Head of caudate nucleus (tissue), 42 donors: ENCODE data around the gene TGIF2.
A peak's percentile ranks its signal among the peaks of the same experiment; 100 is the strongest.
"Not testable (repeated sequence)": the region's sequence is repeated elsewhere in the genome, so short reads cannot be mapped to it uniquely, and the experiment has no call there.

Source experiments
- DNase-seq, 42 donors: peaks; one replicate each; pipeline versions ENCODE4 v3.0.0 to v3.0.0-alpha.2; 2020 to 2021; ENCODE audit warnings: mixed read lengths in 7 of 42
- intact Hi-C: fragments of 100-400 bp; cut with DNase I; formaldehyde crosslinking; loops from one replicate; pipeline ENCODE4 v1.15.0; 2022

TGIF2 gene

DNA sequence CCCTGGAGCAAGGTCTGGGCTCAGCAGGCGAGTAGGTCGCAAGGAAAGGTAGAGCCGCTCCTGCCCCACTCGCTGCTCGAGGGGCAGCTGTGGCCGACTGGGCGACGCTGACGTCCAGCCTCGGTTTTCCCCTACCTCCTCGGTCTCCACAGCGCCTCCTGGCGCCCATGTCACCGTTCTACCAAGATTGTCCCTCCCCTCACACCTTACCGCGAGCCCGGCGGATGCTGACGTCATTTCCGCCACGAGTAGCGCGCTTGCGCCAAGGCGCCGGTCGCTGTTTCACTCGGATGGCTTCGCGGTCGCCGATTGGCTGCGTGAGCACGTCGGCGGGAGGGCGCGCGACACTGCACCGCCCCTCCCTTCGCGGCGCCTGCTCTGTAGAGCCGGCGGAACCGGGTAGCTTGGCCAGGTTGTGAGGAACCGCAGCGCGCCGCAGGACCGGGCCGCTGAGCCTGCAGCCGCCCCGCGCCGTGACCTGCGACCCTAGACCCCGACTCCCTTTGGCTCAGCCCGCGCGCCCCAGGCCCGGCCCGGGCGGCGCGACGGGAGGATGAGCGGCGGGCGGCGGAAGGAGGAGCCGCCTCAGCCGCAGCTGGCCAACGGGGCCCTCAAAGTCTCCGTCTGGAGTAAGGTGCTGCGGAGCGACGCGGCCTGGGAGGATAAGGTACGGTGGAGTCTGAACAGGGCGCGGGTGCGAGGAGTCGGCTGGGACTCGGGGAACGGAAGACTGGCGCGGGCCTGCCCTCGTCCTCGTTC lies 32.2 kb downstream of the TGIF2 start, which contains the start of gene RAB5IF:
RAB5IF (plus strand) TSS at position 381 of the 759 bp plus-strand sequence; CDS start at position 554, 173 bp downstream.
- DNase-seq, result peak; percentile 91 to 100 (median 97)
- intact Hi-C loops, result loop anchor here (10.0 kb wide), 3 partner anchors 139 to 279 kb away; partner anchors contain the start of gene NDRG3

- intact Hi-C loops, result loop anchor here (10.0 kb wide), 3 partner anchors 138 to 278 kb away; partner anchors contain the start of gene NDRG3
- DNase-seq, result peak in 9 of 42 donors; percentile 5 to 43 (median 30)
Observed at GRCh38 chr20:36606158-36607066, 33.0 kb downstream of the TGIF2 start.

GRCh38 chr20:36607586-36608387 lies 34.4 kb downstream of the TGIF2 start:
- DNase-seq, result no peak
- intact Hi-C loops, result loop anchor here (10.0 kb wide), 3 partner anchors 137 to 277 kb away; partner anchors contain the start of gene NDRG3

DNA sequence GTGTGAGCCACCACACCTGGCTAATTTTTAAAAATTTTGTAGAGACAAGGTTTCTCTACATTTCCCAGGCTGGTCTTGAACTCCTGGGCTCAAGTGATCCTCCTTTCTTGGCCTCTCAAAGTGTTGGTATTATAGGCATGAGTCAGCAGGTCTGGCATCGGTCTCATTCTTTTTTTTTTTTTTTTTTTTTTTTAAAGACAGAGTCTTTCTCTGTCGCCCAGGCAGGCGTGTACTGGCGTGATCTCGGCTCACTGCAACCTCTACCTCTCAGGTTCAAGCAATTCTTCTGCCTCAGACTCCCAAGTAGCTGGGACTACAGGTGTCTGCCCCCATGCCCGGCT lies 35.0 kb downstream of the TGIF2 start:
- intact Hi-C loops, result loop anchor here (10.0 kb wide), 3 partner anchors 136 to 276 kb away; partner anchors contain the start of gene NDRG3
- not testable (repeated sequence) for DNase-seq

DNA sequence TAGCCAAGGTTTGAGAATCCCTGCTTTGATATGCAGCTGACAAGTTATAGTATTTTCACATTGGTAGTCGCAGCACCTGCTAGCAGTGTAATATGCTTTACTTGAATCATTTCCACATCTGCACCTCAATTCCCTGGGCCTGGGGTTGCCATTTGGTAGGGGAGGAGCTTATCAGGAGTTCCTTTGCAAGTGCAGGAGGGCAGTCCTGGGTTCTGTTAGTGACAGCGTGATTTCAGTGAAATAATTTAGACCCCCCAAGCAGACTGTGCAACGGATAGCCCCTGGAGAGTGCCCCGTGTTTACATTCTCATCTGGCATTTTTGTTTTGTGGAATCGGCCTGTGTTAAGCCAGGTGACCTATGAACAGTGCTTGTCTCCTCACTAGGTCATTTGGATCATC lies 38.2 kb downstream of the TGIF2 start:
- intact Hi-C loops, result no loop called here
- DNase-seq, result no peak

DNA sequence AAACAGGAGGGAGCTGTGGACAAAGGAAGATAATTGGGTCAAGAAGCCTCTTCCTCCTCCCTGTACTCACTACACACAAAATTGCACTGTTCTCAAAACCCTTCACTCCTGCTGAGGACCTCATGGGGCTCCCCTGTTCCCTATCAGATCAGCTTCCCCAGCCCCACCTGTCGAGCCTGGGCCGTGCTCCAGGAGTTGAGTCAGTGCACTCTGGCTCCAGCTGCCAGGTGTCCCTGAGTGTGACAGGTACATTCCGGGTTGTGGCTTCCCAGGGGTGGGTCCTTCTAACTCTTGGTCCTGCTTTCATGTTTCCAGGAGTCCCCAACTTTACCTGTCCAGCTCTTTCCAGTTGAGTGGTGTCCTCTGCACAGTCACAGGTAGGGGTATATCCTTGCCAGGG lies 40.6 kb downstream of the TGIF2 start:
- intact Hi-C loops, result no loop called here
- no peak for DNase-seq

GRCh38 chr20:36614781-36615557 lies 41.6 kb downstream of the TGIF2 start:
- no peak for DNase-seq
- intact Hi-C loops, result loop anchor here (5.0 kb wide), 1 partner anchor 337 kb away; the partner anchor contains the start of gene SAMHD1

DNA sequence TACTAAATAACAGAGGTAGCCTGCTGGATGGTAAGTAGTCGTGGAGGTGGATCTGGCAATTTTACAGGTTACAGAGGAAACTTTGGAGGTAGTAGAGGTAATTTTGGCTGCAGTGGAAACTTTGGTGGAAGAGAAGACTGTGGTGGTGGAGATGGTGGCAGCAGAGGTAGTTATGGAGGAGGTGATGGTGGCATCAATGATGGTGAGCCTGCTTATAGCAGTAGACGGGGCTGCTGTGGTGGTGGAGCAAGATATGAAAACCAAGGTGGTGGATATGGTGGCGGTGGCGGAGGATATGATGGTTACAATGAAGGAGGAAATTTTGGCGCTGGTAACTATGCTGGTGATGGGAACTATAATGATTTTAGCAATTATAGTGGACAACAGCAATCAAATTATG lies 47.5 kb downstream of the TGIF2 start:
- intact Hi-C loops, result no loop called here
- DNase-seq, result no peak

DNA sequence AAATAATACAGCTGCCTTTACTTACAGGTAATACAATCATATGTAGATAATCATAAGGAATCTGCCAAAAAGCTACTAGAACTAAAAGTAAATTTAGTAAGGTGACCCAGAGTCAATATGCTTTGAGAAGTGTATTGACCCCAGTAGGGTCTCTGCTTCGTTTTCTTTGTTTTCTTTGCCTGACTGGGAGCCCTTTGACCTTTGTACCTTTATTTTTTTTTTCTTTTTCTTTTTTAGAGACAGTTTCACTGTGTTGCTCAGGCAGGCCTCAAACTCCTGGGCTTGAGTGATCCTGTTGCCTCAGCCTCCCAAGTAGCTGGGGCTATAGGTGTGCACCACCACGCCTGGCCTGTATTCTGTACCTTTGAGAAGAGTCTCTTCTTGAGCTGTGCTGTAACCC lies 50.0 kb downstream of the TGIF2 start:
- intact Hi-C loops, result no loop called here
- no peak for DNase-seq

- no peak for DNase-seq
- intact Hi-C loops, result no loop called here
Observed at GRCh38 chr20:36624068-36624943, 50.9 kb downstream of the TGIF2 start.

- intact Hi-C loops, result no loop called here
- DNase-seq, result no peak
Observed at GRCh38 chr20:36624944-36625324, 51.5 kb downstream of the TGIF2 start.

DNA sequence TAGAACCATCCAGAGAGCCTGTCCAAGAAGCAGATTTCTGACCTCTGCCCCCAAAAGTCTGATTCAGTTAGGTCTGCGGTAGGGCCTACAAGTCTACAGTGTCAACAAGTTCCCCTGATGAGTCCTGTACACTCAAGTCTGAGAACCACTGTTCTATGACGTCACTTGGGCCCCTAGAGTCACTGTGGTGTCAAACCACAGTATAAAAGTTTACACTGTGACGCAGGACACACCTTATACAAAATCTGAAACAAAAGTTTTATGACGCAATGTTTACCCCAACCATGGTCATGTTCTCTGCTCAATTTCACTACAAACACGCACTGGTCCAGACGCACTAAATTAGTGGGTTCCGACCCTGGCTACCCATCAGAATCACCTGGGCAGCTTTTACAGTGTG lies 54.7 kb downstream of the TGIF2 start:
- DNase-seq, result no peak
- intact Hi-C loops, result no loop called here

DNA sequence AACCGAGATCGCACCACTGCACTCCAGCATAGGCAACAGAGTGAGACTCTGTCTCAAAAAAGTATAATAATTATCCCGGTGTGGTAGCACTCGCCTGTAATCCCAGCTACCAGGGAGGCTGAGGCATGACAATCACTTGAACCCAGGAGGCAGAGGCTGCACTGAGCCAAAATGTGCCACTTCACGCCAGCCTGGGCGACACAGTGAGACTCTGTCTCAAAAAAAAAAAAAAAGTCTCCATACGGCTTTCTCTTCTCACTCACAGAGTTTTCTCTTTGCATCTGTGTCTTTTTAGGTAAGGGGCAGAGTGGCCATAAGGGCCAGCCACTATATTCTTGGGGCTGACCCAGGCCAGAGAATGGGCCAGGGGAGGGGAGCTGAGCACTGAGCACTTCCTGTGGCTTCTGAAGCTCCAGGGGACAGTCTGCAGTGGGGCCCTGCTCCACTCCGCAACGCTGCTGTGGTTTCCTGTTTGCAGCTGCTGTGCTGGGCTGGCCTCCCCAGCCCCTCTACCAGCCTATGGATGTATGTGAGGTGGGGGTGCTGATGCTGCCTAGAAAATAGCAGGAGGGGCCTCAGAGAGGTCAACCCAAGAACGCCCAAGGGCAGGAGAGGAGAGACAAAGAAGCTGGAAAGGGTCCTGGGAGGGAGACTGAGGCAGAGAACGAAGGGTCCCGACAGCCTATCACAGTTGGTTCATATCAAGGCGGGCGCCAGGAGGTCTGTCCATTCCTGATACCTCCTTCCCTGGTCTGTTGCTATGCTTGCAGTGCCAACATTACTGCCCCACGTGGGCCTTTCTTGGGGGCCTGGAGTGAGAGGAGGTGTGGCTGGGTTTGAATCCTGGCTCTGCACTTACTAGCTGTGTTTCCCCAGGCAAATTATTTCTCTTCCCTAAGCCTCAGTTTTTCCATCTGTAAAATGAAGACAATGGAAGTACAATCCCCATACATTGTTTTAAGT lies 56.6 kb downstream of the TGIF2 start:
- no peak for DNase-seq

GRCh38 chr20:36631646-36632045 lies 58.2 kb downstream of the TGIF2 start:
- no peak for DNase-seq
- intact Hi-C loops, result no loop called here

More for the DNA sequence above, 56.6 kb downstream of the TGIF2 start:
- intact Hi-C loops, result no loop called here

DNA sequence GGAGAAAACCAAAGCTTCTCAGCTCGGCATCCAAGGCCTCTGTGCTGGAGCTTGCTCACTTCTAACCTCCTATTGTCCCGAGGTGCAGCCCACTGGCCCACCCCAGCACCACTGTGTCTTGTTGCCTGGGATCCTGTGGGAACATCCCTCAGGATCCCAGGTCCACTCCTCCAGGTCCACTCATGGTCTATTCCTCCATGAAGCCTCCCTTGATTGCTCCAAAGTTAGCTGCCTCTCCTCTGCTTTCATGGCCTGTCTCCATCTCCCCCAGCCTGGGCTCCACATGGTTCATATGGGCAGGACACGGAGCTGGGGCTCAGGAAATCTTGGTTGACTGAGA lies 58.7 kb downstream of the TGIF2 start:
- no peak for DNase-seq
- intact Hi-C loops, result no loop called here
